Progenitor cell of endocrine pancreas (in vitro differentiated cells): Measurements from ENCODE around the gene TRPM2. TPM values are rescaled to one million over a fixed set of nuclear protein-coding genes. Genes with fewer than 3 reads are reported as not detected.
"Not testable (repeated sequence)": the region's sequence is repeated elsewhere in the genome, so short reads cannot be mapped to it uniquely, and the experiment has no call there.

Experiments used
- DNase-seq: peaks from one replicate; pipeline ENCODE4 v3.0.0; 2021; ENCODE audit warnings: low spot score; ENCODE audit not compliant: unreplicated experiment
- H3K27ac Mint-ChIP-seq: 2 replicates; pipeline ENCODE4 v1.8.0; 2021; ENCODE audit warnings: mild to moderate bottlenecking, moderate library complexity, mixed read lengths
- H3K27me3 Mint-ChIP-seq: 2 replicates; pipeline ENCODE4 v1.8.0; 2021; ENCODE audit warnings: mixed read lengths
- H3K36me3 Mint-ChIP-seq: 2 replicates; pipeline ENCODE4 v1.8.0; 2022; ENCODE audit warnings: mixed read lengths; ENCODE audit not compliant: insufficient read depth
- H3K4me1 Mint-ChIP-seq: 2 replicates; pipeline ENCODE4 v1.8.0; 2021; ENCODE audit warnings: low read depth, mixed read lengths
- H3K4me3 Mint-ChIP-seq: 2 replicates; pipeline ENCODE4 v1.8.0; 2021; ENCODE audit warnings: low read depth, mild to moderate bottlenecking, moderate library complexity, mixed read lengths
- H3K9me3 Mint-ChIP-seq: 2 replicates; pipeline ENCODE4 v1.8.0; 2021; ENCODE audit warnings: low read depth, mixed read lengths
- CTCF ChIP-seq: fragments of 200-600 bp; sonication (generic); IDR thresholded peaks from one replicate; pipeline ENCODE4 v1.5.0; 2021; ENCODE audit warnings: antibody characterized with exemption, mild to moderate bottlenecking; ENCODE audit not compliant: unreplicated experiment
- total RNA-seq: library from RNA; stranded (reverse); gene quantifications from 2 replicates; pipeline ENCODE4 v1.2.1, GENCODE V29; 2021

Gene TRPM2
- total RNA-seq, 1 donor from 2014 or later, result 0.17 TPM

GRCh38 chr21:44360159-44360558 lies 6.7 kb downstream of the TRPM2 start:
- Mint-ChIP-seq H3K4me3 (no peak overlapping the region), H3K36me3 (no peaks in the 10 kb centered on the region), H3K27me3 (peaks cover 3% of the 10 kb centered on the region), H3K9me3 (no peaks in the 10 kb centered on the region), H3K27ac (no peak overlapping the region), H3K4me1 (no peaks in the 10 kb centered on the region)
- TF ChIP-seq CTCF, result peak; percentile 32
- DNase-seq, result no peak

- H3K27me3 Mint-ChIP-seq, H3K27ac Mint-ChIP-seq, H3K4me3 Mint-ChIP-seq, H3K9me3 Mint-ChIP-seq, DNase-seq, H3K36me3 Mint-ChIP-seq, H3K4me1 Mint-ChIP-seq: not testable (repeated sequence)
These were observed 8.5 kb downstream of the TRPM2 start for GRCh38 chr21:44361903-44362302.

DNA sequence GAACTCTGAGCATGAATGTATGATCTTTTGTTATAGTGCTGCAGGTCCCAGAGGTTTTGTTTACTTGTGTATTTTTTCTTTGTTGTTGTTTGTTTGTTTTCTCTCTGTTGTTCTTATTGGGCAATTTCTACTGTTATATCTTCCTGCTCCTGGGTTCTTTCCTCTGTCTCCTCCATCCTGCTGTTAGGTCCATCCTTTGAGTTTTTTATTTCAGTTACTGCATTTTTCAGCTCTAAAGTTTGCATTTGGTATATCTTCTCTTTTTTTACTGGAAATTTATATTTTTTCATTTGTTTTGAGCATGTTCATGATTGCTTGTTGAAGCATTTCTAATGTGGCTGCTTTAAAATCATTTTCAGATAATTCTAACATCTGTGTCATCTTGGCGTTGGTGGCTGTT lies 9.9 kb downstream of the TRPM2 start:
- no peak for TF ChIP-seq CTCF
- no peaks in the 10 kb centered on the region for H3K4me1 Mint-ChIP-seq
- peaks cover 8% of the 10 kb centered on the region for H3K27me3 Mint-ChIP-seq
- no peak for DNase-seq
- H3K36me3 Mint-ChIP-seq, result no peaks in the 10 kb centered on the region
- H3K4me3 Mint-ChIP-seq, result no peak overlapping the region
- H3K9me3 Mint-ChIP-seq, result no peaks in the 10 kb centered on the region
- no peak overlapping the region for H3K27ac Mint-ChIP-seq

GRCh38 chr21:44364151-44365053 lies 11.0 kb downstream of the TRPM2 start:
- Mint-ChIP-seq H3K27ac (no peak overlapping the region), H3K9me3 (no peaks in the 10 kb centered on the region), H3K4me3 (no peak overlapping the region), H3K36me3 (no peaks in the 10 kb centered on the region), H3K4me1 (no peaks in the 10 kb centered on the region), H3K27me3 (peaks cover 8% of the 10 kb centered on the region)
- TF ChIP-seq CTCF, result no peak
- no peak for DNase-seq

DNA sequence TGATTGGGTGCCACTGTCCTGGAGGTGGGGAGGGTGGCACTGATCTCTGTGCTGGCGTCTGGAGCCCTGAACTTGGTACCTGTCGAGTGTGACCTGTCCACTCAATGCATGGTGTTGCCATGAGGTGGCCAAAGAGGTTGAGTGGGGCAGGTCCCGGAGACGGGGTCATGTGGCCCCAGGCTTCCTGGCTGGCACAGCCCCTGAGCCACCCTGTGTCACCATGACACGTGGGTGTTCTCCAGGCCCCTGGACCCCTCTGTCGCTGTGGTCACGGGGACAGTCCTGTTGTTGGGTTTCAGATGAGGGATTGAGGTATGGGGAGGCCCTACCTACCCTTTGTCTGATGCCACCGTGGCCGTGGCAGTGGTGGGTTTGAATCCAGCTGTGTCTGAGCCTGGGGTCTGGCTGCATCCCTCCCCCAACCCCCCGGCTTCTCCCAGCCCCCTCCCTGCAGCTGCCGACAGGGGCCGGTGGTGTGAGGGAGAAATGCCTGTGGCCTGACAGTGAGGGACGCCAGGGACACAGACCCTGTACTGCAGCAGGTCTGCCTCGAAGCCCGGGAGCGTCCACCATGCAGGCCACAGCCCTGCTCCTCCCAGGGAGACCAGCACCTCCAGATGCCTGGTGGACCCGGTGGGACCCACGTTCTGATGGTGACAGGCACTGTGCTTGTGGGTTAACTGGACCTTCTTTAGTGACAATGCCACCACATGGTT lies 12.0 kb downstream of the TRPM2 start:
- Mint-ChIP-seq H3K4me3 (no peak overlapping the region), H3K4me1 (no peaks in the 10 kb centered on the region), H3K27ac (no peak overlapping the region), H3K27me3 (peaks cover 8% of the 10 kb centered on the region), H3K9me3 (no peaks in the 10 kb centered on the region), H3K36me3 (no peaks in the 10 kb centered on the region)
- TF ChIP-seq CTCF, result no peak
- DNase-seq, result no peak
